NCI-H82 treated with DMSO at 0.1 percent for 48 hours (cell line): ENCODE results near the gene PRDX3.
"Not testable (repeated sequence)": the region's sequence is repeated elsewhere in the genome, so short reads cannot be mapped to it uniquely, and the experiment has no call there.

Experiments
- DNase-seq: peaks from one replicate; lab custom pipeline; 2025; ENCODE audit not compliant: unreplicated experiment; lab: John Stamatoyannopoulos, UW

Gene PRDX3

DNA sequence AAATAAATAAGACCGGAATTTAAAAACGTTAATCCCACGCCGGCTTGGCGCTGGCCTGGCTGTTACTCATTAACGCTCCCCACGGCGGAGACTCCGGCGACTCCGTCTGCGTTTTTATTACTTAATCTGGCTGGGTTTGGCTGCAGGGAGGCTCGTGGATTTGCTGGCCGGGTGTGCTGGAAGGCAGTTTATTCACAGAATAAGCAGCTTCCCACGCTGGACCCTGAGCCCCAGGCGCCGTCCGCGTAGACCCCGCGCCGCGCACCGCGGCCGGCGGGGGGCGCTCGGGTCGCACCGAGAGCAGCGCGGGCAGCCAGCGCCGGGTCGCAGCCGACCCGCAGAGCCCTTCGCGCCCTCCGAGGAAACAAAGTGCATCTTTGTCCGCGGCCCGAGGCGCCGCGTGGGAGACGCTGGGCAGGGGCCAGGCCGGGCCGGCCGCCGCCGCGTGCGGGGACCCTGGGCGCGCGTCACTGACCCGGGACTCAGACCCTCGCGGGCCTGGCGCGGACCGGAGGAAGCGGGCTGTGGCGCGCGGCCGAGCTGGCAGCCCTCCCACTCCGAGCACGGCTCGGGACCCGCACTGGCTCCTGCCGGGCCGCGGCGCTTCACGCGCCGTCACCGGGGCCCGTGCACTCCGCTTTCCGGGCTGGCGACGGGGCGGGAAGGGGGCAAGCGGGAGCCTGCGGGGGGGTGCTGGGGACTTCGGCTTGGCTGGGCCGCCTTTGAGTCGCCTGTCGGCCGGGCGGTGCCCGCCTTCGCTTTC lies 28.2 kb upstream of the PRDX3 start:
- peak; percentile 31 for DNase-seq

DNA sequence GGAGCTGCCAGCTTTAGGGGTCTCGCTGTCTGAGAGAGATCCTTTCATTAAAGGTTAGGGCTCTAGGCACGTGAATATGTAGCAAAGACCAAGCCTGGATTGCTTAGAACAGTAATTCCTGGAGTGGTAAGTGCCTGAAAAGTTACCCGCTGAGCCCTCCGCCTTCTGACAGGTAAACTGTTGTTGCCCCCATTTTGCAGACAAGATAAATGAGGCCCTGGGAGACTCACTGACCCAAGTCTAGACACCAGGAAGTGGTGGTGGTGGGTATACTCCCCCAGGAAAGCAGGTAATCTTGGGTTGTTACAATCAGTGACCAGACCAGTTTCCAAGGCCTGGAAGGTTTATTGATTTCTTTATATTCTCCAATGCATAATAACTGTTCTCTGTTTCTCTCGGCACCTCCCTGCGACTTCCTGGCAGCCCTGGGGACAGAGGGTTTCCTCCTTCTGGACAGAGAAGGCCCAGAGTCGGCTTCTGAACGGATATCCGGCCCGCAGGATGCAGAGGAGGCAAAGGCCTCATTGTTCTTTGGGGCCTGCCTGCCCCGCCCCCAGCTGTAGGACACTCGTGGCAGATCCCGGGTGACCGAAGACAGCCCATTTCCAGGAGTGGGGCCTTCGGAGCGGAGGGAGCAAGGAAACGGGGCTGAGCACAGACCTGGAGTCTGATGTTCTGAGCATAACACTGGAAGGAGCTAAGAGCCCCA lies 27.4 kb upstream of the PRDX3 start:
- DNase-seq = no peak

DNA sequence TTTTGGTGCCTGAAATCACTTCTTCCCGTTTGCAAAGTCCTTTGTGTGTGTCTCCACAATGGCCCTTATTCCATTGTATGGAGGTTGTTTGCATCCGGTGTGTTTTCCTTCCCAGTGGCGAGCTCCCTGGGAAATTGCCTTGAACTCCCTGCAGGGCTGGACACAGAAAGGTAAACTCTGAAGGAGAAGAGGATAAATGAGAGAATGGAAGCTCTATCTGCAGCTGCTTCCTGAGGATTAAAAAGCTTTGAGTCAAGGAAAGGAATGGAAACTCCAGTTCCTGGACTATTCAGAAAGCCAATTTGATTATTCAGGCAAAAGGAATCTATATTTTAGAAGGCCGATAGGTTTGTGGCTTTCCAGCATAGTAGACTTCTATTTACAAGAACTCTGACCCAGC lies 24.4 kb upstream of the PRDX3 start:
- DNase-seq = no peak

DNA sequence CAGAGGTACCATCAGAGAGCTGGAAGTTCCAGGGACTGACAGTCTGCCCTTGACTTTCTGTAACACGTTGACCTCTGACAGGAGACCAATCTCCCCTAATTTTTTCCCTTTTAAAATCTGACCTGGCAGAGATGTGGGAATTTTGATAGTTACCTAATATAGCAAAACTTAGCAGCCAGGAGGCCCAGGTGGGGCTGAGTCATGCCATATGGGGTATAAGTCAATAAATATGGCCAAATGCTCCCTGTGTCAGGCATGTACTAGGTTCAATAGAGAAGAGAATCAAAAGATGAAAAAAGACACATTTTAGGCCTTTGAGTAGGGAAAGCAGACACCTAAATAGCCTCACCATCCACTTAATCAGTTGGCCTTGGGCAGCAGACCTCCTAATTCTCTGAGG lies 22.6 kb upstream of the PRDX3 start:
- no peak for DNase-seq

DNA sequence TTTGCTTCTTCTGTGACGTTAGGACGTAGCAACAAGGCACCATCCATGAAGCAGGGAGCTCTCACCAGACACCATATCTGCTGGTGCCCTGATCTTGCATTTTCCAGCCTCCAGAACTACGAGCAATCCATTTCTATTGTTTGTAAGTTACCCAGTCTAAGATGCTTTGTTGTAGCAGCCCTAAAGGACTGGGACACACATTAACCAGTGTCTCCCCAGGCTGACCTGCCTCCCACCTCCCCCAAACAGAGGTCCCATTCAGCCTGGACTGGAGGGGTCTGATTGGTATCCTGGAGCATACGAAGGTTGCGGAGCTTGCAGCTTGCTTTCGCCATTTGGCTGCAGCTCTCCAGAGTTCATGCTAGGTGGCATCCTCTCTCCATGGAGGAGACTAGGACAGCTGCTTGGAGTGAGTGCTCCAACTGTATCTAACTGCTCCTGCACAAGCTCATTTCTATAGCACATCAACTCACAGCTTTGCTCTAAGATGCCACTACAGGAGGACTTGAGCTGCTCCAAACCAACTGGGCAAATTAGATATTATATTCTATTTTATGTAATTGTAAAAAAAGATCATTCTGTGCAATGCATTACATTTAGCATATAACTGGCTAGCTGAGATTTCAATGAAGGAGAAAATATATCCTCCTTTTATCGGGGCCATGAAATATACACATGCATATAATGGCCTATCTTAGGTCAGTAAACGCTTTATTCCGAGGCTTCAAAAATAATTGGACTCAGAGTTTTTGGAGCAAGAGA lies 20.8 kb upstream of the PRDX3 start:
- peak; percentile 59 for DNase-seq

DNA sequence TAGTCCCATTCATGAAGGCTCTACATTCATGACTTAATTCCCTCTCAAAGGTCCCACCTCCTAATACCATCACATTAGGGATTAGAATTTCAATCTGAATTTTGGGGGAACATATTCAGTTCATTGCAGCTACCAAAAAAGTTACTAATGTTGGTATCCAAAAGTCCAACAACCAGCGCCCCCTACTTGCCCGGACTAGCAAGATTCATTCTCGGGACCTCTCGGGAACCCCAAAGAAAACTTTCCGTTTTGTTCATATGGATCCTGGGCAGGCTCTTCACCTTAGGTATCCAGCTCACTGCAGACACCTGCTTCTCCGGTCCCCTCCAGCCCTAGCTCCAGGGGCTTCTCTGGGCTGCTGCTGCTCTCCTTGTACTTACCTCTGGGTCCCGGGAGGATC lies 19.8 kb upstream of the PRDX3 start:
- DNase-seq = no peak

DNA sequence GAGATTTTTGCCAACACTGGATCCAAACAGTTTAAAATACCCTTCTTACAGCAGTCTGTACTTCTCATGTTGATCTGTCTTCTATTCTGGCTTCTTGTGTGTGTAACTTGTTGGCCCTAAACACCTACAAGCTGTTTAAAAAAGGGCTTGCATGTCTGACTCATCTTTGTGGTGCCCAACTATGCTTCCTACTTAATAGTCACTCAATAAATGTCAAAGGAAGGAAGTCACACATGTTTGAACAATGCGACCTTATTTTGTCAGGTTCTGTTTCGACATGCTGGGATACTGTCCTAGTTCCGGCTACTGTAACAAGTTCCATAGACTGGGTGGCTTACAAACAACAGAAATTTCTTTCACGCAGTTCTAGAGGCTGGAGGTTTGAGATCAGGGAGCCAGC lies 19.3 kb upstream of the PRDX3 start:
- no peak for DNase-seq

DNA sequence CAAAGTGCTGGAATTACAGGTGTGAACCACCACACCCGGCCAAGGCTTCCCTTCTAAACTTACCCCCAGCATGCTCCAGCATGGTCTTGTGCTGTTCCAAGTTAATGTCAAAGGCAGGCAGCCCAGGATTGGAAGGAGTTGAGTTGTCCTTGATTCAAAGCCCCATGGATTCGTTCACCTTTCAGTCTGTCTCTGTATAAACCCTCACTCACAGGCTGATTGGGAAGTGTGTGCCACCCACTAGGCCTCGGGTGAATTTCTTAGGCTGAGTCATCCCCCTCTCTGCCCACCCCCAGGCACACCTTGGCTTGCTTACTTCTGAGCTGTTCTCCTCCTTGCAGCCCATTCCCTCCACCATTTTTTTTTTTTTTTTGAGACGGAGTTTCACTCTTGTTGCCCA lies 13.3 kb upstream of the PRDX3 start:
- DNase-seq = no peak

DNA sequence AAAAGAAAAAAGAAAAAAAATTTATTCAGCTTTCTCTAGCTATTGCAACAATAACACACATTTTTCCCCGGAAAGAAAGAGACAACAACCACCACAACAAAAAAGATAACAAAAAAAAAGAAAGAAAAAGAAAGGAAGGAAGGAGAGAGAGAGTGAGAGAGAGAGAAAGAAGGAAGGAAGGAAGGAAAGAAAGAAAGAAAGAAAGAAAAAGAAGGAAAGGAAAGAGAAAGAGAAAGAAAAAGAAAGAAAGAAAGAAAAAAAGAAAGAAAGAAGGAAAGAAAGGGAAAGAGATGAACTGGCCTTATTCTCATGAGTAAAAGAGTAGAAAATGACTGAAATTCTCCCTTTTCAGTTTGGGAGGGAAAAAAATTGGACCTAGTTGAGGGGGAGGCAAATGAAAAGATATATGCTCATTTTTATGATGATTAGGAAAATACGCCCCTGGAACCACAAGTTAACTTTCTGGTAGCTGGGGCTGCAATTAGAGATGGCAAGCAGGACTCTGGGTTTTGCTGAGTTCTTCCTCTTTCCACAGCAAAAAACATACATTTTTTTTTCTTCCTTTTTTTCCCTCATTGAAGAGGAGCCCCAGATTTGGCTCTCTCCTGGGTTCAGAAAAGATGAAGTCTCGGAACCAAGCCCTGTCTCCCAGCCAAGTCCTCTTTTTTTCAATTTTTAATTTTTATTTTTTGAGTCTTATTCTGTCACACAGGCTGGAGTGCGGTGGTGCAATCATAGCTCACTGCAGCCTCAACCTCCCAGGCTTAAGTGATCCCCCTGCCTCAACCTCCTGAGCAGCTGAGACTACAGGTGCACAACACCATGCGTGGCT lies 12.6 kb upstream of the PRDX3 start:
- no peak for DNase-seq

DNA sequence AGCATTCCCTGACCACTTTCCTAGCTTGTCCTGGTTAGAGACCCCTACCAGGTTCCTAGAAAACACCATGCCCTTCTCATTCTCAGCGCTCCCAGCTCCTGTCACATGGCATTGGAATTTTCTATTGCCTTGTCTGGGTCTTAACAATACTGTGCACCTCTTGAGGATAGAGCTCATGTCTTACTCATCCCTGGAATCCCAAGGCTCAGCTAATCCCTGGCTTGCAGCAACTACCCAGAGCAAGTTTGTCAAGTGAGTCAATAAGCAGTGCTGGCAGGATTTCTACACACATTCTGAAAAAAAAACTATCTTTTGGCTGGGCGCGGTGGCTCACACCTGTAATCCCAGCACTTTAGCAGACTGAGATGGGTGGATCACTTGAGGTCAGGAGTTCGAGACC lies 11.7 kb upstream of the PRDX3 start:
- no peak for DNase-seq

DNA sequence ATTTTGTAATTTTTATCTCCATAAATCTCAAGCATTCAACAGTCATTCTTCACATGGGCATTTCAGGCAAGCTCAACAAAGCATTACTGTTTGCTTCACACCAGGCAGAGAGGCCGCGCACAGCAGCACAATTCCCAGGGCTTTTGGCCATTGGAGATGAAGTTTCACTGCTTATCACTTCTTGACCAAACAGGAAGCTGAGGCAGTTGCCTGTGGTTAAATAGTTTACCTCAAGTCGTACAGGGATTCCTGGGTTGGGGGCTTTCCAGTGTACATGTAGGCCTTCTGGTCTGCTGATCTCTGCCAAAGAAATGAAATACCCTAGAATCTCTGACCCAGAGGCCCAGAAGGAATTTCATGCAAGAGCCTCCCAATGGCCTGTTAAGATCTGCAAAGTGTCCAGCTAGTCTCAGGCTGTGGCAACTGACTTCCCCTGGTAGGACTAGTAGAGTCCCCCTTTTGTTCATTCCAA lies 11.2 kb upstream of the PRDX3 start:
- DNase-seq = no peak

DNA sequence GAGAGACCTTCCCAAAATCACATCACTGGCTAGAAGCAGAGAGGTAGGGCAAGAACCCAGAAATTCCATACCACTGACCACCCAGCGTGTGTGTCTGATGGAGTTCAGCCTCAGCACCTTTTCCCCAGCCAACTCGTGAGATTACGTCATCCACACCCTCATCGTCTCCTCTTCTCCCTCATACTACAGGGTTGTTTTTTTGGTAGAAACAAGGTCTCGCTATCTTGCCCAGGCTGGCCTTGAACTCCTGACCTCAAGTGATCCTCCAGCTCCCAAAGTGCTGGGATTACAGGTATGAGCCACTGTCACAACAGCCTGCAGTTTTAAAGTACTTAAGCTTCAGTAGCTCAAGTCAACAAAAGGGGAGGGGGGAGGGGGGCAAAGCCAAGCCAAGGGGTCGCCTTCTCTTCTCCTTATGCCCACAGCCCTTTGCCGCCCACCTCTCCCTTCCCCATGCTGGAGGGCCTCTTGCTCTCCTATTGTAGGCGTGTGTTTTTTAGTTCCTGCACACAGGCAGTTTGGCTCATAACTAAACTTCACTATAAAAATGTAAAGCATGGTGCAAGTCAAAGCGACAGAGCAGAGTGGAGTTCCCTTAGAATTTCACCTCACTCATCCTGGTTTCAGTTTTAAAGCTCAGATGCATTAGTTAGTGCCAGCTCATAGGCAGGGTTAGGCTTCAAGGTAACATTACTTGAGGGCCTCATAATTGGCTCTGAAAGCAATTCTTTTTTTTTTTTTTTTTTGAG lies 5.2 kb upstream of the PRDX3 start:
- no peak for DNase-seq

DNA sequence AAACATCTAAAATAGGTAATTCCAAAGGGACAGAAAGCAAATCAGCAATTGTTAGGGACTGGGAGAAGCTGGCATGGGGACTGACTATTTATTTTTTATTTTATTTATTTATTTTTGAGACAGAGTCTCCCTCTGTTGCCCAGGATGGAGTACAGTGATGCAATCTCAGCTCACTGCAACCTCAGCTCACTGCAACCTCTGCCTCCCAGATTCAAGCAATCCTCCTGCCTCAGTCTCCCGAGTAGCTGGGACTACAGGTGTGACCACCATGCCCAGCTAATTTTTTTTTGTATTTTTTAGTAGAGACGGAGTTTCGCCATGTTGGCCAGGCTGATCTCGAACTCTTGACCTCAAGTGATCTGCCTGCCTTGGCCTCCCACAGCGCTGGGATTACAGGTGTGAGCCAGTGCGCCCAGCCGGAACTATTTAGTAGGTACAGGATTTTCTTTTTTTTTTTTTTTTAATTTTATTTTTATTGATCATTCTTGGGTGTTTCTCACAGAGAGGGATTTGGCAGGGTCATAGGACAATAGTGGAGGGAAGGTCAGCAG lies 2.3 kb upstream of the PRDX3 start:
- DNase-seq = not testable (repeated sequence)

DNA sequence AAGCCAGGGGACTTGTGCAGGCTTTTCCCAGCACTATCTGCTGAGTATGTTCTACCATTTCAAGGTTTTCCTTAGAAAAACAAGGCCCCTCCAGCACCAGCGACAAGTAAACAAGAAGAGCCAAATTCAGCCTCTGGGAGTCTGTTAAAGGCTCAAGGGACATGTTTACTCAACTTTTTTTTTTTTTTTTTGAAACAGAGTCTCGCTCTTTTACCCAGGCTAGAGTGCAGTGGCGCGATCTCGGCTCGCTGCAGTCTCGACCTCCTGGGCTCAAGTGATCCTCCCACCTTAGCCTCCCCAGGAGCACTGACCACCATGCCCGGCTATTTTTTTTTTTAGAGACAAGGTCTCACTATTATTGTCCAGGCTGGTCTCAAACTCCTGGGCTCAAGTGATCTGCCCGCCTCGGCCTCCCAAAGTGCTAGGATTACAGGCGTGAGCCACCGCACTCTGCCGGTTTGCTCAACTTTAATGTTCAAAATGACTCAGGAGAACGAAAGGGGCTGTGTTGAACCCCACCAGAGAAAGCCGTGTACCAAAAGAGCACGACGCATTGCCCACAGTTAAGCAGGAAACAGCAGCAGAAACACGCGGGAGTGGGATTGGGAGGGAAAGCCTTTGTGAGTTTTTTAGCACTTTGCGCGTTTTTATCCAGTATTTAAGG lies 772 bp downstream of the PRDX3 start:
- no peak for DNase-seq

DNA sequence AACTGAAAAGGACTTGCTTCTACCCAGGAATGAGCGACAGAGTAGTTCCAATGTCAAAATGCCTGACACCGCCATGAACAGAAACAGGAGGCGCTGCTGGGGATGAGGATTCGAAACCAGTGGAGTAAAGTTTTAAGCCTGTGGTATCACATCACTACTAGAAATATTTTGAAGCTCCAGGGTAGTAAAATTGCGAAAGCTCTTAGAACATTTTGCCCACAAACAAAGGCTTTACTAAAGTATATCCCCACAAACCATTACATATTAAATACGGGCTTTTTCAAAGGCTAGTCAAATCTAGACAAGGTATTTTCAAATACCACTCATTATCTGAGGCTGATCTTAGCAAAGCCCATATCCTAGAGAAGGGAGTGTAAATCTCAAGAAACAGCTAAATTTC lies 2.4 kb downstream of the PRDX3 start:
- no peak for DNase-seq

DNA sequence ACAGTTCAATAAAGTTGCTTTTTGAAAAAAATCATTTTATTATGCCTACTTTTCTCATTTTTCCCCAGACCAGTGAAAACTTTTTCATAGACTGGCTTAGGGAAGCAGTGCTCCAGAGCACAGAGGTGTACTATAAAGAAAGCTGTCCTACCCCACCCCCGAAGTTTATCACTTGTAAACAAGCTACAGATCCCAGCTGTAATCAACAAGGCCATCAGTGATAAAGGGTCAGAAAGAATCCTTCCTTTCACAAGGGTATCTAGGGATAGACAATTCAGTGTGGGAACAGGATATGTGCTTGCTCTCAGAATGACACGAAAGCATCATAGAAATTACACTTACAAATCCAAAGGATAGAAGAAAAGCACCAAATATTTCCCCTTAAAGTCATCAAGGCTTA lies 4.5 kb downstream of the PRDX3 start:
- DNase-seq = no peak

DNA sequence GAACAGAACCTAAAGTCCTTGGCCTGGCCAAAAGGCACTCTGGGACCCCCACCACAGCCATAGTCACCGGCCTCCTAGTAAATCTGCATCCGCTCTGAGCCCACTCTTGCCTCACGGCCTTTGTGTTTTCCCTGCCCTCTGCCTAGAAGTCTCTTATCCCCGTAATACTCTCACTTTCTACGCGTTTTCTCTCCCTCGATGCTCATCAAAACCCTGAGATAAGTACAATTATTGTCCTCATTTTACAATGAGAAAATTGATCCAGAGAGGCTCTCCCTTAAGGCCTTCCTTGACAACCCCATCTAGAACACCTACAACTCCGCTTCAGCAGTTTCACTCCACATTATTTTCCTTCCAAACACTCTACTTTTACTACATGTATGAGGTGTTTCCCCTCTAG lies 11.6 kb downstream of the PRDX3 start:
- no peak for DNase-seq

DNA sequence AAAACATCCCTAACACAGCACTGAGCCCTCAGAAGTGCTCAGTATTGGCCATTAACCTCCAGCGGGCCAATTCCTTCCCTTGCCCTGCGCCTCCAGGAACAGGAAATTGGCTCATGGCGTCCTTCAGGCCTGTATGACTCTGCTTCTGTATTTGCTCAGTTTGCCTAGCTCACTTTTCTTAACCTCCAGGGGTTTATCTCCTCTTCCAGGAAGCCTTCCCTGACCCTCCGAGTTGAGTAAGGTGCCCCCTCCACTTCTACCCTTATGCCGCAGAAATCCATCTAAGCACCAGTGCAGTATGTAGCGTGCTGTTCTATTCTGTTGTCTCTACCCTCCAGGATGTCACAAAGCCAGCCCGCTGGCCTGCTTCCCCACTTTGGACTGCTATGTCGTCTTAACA lies 12.0 kb downstream of the PRDX3 start:
- no peak for DNase-seq

DNA sequence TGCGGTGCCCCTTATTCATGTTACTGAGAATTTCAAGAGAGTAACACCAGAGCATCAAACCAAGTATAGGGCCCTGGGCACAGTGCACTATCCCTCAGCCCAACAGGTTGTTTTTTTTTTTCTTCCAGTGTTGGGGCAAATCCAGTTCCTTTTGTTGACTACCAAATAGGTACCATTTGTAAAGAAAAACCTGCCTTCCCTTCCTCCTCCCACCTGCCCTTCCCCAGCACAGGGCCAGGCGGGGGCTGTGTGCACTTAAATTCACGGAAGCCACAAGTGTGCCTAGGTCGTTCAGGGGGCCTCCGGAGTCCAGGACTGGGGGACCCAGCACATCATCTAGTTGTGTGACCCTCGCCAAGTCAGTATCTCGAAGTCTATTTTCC lies 12.5 kb downstream of the PRDX3 start:
- no peak for DNase-seq
